Measurements from ENCODE around the gene ZP4. TPM values are rescaled to one million over a fixed set of nuclear protein-coding genes. Genes with fewer than 3 reads are reported as not detected.

The ZP4 gene
- polyA plus RNA-seq, 1 experiment = not detected

GRCh38 chr1:237873487-237874211 lies 17.1 kb downstream of the ZP4 start:
- Histone ChIP-seq H3K27me3 (ENCODE audit: control insufficient read depth, insufficient read depth, low read length) (no peaks in the 10 kb centered on the region), H3K4me3 (ENCODE audit: low read depth, low read length) (no peak overlapping the region), H3K36me3 (ENCODE audit: control insufficient read depth, insufficient read depth, low read length) (no peaks in the 10 kb centered on the region)
- no peak for TF ChIP-seq CTCF (IDR thresholded peaks at IDR 0.05; ENCODE audit: insufficient read depth, low read depth, low read length)
- ChIA-PET CTCF (no interaction called here), POLR2A (no interaction called here)
- no peak for DNase-seq (ENCODE audit: low read depth)

DNA sequence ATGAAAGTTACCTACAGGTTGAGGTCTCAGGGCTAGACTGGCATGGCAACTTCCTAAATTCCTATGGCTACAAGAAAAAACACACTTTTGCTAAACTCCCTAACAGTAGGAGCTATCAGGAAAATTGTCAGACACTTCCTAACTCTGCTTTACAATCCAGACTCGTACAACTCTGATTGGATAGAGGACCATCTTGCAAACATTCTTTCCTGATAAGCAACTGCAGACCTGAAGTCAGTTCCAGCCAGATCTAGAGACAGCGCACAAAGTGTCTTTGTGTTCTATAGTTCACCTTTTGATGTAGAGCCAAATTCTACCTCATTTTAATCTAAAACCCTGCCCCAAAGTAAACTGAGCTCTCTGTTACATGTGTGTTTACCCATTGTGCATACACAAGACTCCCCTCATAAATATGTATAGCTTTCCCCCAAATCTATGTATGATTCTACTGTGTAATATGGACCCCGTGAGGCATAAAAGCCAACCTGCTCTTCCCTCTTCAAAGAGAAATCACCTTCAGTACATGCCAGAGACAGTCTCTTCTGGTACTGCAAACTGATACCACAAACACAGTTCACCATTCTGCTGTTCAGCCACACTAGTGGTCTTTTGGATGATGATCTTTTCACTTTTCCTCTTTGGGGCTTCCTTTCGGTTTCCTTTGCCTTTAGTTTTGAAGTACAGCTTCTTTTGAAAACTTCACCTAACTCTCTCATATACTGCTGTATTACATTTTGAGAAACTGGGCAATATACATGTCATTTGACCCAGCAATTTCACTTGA lies 21.7 kb downstream of the ZP4 start:
- TF ChIP-seq CTCF (IDR thresholded peaks at IDR 0.05; ENCODE audit: insufficient read depth, low read depth, low read length) = no peak
- ChIA-PET POLR2A (no interaction called here), CTCF (no interaction called here)
- no peaks in the 10 kb centered on the region for H3K27me3 ChIP-seq (ENCODE audit: control insufficient read depth, insufficient read depth, low read length)
- H3K36me3 ChIP-seq (ENCODE audit: control insufficient read depth, insufficient read depth, low read length) = no peaks in the 10 kb centered on the region
- no peak overlapping the region for H3K4me3 ChIP-seq (ENCODE audit: low read depth, low read length)
- no peak for DNase-seq (ENCODE audit: low read depth)

GRCh38 chr1:237867380-237867888 lies 23.3 kb downstream of the ZP4 start:
- Histone ChIP-seq H3K27me3 (ENCODE audit: control insufficient read depth, insufficient read depth, low read length) (no peaks in the 10 kb centered on the region), H3K4me3 (ENCODE audit: low read depth, low read length) (no peak overlapping the region), H3K36me3 (ENCODE audit: control insufficient read depth, insufficient read depth, low read length) (no peaks in the 10 kb centered on the region)
- ChIA-PET POLR2A (no interaction called here), CTCF (no interaction called here)
- DNase-seq (ENCODE audit: low read depth) = no peak
- TF ChIP-seq CTCF (IDR thresholded peaks at IDR 0.05; ENCODE audit: insufficient read depth, low read depth, low read length) = no peak

DNA sequence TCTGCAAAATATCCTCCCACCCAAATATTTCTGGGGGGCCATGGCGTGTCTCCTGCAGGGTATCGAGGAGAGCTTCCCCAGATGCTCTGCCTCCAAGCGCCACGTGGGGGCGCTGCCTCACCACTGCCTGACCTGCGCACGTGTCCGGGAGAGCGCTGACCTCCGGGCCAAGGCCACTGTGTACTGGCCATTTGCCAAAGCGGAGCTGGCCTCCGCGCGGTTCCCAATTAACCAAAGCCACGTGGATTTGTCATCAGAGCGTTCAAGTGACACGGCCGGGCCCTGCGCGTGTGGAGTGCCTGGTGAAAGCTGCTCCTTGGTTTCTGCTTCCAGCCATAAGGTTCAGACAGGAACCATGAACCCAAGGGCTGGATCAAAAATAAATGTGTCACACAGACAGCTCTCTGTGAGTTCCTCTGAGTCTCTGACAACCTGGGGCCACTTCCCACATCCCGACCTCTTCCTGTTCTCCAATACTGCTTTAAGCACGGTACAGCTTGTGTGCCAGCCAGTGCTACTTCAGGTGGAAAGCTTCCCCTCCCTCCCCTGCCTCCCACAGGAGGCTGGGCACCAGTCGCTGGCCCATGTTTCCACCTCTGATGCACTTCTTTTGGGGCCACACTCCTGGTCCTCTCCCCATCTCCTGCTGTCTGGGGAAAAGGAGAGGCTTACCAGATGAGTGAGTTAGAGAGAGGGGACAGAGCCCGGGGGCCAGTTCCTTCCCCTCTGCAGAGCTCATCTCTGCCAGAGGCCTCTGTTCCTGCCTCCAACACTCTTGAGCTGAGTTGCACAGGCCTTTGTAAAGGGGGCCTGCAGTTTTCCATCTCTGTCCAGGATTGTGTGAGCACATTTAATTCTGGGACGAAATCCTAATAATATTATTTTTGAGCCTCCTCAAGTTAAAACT lies 26.1 kb downstream of the ZP4 start:
- no peak overlapping the region for H3K4me3 ChIP-seq (ENCODE audit: low read depth, low read length)
- POLR2A ChIA-PET = no interaction called here
- no peak for DNase-seq (ENCODE audit: low read depth)

More for the DNA sequence above, 26.1 kb downstream of the ZP4 start:
- CTCF ChIA-PET = interaction anchor here (0.5 to 0.9 kb wide), 2 partner anchors 9 to 836 kb away, joined by 3 to 4 read pairs; no protein-coding TSS in a partner anchor
- Histone ChIP-seq H3K27me3 (ENCODE audit: control insufficient read depth, insufficient read depth, low read length) (no peaks in the 10 kb centered on the region), H3K36me3 (ENCODE audit: control insufficient read depth, insufficient read depth, low read length) (no peaks in the 10 kb centered on the region)
- TF ChIP-seq CTCF (IDR thresholded peaks at IDR 0.05; ENCODE audit: insufficient read depth, low read depth, low read length) = peak; percentile 38
